Right ventricle myocardium inferior (tissue), 1 donor: ENCODE measurements around the gene PHLDA3. TPM values are rescaled to one million over a fixed set of nuclear protein-coding genes. Genes with fewer than 3 reads are reported as not detected.
A peak's percentile ranks its signal among the peaks of the same experiment; 100 is the strongest.
"Not testable (repeated sequence)": the region's sequence is repeated elsewhere in the genome, so short reads cannot be mapped to it uniquely, and the experiment has no call there.

Experiments
- ATAC-seq: fragments of 200-7000 bp; cut with Tn5 transposase; one replicate; pipeline ENCODE4 v1.9.1; 2020; ENCODE audit warnings: mild to moderate bottlenecking, moderate library complexity
- DNase-seq: peaks from one replicate; pipeline ENCODE4 v3.0.0; 2021; ENCODE audit errors: missing footprints
- intact Hi-C: fragments of 100-400 bp; cut with DNase I; formaldehyde crosslinking; loops from one replicate; pipeline ENCODE4 v1.11.0; 2022
- total RNA-seq: library from RNA; stranded (reverse); fragmentation: NEBNext Ultra II Directional; extraction: Animal tissue kit (Norgen Biotek cat#: 25700); gene quantifications from one replicate; pipeline ENCODE4 v1.2.1, GENCODE V29; 2021
- donor health status: DM: no; HTN: yes; CAD: no; lungs with severe emphysema.

PHLDA3 gene
- total RNA-seq, 1 donor from 2014 or later = 24.3 TPM

DNA sequence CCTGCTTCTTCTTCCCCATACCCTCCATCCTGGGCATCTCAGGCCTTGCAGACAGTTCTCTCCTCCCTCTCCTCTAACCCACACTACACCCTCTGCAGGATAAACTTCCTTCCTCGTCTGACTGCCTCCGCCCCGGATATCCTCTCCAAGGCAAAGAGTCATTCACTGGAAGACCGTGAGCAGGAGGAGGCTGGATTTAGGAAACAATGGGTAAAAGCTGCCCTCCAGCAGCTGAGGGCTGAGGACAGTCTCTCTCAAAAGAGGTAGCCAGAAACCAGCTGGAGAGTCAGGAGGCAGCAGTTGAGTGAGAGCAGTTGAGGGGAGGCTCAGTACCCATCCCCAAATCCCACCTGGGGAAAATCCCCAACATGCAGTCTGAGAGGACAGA lies 36.5 kb upstream of the PHLDA3 start:
- intact Hi-C loops = no loop called here
- DNase-seq (no peak), ATAC-seq (no peak)

DNA sequence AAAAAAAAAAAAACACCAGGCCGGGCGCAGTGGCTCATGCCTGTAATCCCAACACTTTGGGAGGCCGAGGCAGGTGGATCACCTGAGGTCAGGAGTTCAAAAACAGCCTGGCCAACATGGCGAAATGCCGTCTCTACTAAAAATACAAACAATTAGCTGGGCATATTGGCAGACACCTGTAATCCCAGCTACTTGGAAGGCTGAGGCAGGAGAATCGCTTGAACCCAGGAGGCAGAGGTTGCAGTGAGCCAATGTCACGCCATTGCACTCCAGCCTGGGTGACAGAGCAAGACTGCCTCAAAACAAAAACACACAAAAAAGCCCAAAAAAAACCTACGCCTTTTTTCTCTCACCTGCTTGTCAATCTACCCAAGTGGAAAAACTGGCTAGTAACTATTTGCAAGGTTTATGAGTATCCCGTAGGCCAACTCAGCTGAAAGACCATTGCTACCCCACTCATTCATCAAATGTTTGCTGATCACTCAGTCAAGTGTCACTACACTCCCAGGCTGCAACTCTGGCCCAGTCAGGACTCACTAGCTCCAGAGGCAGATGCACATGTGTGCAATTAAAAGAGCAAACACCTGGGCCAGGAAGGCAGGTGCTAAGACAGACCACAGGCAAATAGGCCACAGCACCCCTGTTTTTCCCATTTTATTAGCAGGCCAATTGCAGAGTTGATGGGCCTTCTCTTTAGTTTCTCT lies 36.0 kb upstream of the PHLDA3 start:
- DNase-seq = no peak
- ATAC-seq = no peak
- intact Hi-C loops = no loop called here

DNA sequence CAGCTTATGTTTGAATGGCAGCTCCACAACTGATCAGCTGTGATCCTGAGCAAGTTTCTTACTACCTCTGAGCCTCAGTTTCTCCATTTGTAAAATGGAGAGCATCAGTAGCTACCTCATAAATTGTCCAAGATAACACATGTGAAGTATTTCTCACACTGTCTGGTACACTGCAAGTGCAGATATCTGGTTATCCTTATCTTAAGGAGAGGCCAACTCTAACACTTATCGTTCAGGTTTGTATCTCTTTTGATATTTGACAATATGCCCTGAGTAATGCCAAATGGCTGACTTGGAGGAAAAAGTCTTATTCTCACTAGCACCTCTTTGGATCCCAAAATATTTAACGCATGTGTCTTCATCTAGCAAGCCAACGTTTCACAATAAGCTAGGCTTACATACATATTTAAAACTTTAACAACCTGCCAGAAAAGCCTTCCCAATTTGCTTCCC lies 35.2 kb upstream of the PHLDA3 start:
- DNase-seq = no peak
- intact Hi-C loops = no loop called here
- no peak for ATAC-seq

DNA sequence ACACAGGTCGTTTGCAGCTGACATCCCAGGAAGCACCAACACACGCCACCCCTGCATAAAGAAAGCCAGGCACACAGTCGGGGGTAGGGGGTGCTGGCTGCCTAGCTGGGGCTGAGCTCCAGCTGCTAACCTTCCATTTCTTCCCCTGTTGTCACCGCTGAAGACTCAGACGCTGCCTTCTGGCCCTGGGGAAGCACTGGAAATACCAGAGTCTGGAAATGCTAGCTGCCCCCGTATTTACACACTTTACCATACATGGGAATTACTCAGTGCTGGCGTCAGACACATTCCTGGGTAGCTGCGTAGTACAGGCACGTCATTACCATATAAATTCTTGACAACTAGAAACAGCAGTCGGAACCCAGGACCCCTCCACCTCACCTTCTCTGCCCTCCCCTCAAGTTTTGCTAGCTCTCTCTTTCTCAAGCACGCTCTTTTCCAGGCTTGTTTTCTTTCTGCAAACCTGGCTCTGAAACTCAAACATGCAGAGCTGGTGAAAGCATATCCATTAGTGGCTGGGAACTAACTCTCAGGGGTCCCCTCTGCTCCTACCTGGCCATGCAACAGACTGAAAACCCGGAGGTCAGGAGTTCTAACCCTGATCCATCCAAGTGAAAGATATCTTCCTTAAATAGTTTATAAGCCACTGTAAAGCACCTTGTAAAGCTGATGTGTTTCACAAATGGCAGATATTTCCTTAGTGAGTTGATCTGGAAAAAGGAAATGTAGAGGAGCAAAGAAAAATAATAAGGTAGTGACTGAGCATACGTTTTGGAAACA lies 34.6 kb upstream of the PHLDA3 start:
- intact Hi-C loops = no loop called here
- DNase-seq = no peak

GRCh38 chr1:201502511-201502857 lies 33.5 kb upstream of the PHLDA3 start:
- intact Hi-C loops = no loop called here
- ATAC-seq (no peak), DNase-seq (no peak)

More for the DNA sequence above, 34.6 kb upstream of the PHLDA3 start:
- ATAC-seq = no peak

DNA sequence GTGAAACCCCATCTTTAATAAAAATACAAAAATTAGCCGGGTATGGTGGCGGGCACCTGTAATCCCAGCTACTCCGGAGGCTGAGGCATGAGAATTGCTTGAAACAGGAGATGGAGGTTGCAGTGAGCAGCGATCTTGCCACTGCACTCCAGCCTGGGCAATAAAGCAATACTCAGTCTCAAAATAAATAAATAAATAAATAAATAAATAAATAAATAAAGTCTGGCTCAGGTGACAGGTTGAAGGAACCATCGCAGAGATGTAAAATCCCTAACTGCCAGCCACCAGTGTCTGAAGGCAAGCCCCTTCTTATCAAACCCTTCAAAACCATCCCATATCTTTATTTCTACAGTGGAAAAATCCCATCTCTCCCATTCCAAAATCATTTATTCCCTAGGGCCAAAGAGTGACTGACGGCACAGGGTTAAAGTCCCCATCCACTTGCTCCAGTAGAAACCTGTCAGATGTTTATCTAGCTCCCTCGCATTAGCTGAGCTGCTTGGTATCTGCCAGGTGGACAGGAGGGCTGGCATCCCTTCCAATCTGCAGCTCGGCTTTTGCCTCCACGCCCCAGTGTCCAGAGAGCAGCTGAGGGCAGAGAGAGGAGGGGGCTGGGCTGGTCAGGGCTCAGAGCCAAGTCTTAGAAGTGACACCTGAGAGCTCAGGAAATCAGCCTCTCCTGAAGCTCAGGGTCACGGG lies 33.0 kb upstream of the PHLDA3 start:
- ATAC-seq (no peak), DNase-seq (no peak)
- intact Hi-C loops = no loop called here

GRCh38 chr1:201501144-201501543 lies 32.2 kb upstream of the PHLDA3 start:
- intact Hi-C loops = no loop called here
- ATAC-seq (no peak), DNase-seq (no peak)

GRCh38 chr1:201500670-201501120 lies 31.7 kb upstream of the PHLDA3 start:
- DNase-seq (no peak), ATAC-seq (peak; percentile 54)

DNA sequence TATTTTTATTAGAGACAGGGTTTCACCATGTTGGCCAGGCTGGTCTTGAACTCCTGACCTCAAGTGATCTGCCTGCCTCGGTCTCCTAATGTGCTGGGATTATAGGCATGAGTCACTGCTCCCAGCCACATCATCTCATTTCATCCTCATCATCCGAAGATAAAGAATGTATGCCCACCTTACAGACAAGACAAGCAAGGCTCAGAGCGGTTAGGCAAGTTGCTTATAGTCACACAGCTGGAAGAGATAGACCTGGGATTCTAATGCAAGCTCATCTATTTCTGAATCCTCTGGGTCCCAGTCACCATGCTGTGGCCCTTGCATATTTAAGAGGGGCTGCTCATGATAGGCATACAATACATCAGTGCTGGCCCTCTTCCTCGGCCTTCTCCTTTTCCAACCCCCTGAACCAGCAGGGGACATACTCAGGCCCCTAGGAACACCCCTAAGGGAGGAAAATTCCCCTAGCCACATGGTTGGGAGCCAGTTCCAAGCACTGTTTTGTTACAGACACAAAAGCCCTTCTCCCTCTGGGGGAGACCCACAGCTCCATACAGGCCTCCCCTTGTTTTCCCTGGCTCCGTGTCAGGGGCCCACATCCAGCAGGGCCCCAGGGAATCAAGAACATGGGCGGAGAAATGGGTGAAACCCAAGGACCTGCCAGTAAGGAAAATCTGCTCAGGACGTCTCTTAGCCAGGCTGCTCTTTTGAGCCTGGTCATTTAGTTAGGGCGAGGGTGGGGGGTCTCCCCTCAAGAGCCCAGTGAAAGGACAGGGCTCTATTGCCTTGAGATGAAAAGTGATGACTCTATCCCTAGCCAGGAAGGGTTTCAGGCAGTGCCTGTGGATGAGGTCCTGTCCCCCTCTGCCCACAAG lies 31.0 kb upstream of the PHLDA3 start:
- intact Hi-C loops = no loop called here
- DNase-seq (peak; percentile 73), ATAC-seq (peak; percentile 60)

More at GRCh38 chr1:201500670-201501120, 31.7 kb upstream of the PHLDA3 start:
- intact Hi-C loops = no loop called here

DNA sequence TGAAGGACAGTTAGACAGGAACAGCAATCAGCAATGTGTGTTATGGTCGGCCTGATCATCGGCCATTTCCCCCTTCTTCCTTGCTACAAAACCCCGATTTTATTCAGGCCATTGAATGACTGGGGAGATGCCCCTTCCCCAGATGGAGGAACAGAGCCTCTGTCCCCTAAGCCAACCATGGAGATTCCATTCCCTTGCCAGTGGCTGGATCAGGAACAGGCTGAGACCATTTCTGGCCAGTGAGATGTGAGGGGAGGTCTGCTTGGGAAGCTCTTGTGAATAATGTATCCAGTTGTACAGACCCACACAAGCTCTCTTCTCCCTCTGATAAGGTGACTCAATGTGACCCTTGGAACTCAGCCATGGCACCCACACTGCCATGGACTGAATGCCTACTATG lies 30.2 kb upstream of the PHLDA3 start:
- DNase-seq (no peak), ATAC-seq (no peak)
- intact Hi-C loops = no loop called here

DNA sequence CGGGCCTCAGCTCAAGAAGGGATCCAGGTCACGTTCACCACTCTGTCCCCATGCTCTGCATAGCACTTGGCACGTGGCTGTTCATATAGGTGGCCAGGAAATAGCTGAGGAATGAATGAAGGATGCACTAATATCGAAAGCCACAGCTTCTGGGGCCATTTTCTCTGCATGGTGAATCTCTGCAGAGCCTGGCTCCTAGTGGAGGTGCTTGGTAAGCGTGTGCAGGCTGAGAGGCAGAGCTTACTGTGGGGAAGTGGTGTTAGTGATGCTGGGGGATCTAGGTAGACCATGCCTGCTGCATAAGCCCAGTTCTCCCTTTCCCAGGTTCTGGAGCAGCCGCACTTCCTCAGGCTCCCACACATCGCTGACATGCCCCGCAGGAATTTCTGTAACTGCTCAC lies 29.6 kb upstream of the PHLDA3 start:
- ATAC-seq (no peak), DNase-seq (no peak)
- intact Hi-C loops = no loop called here

- DNase-seq = no peak
- no peak for ATAC-seq
- intact Hi-C loops = no loop called here
Measured at GRCh38 chr1:201497935-201498509, 29.0 kb upstream of the PHLDA3 start.

- ATAC-seq (no peak), DNase-seq (no peak)
- intact Hi-C loops = loop anchor here (1.0 kb wide), 1 partner anchor 13 kb away; no protein-coding TSS in a partner anchor
Measured at GRCh38 chr1:201496296-201496690, 27.3 kb upstream of the PHLDA3 start.

- ATAC-seq = peak; percentile 73
- peak; percentile 91 for DNase-seq
Measured at GRCh38 chr1:201495551-201496295, 26.7 kb upstream of the PHLDA3 start.

GRCh38 chr1:201493757-201494617 lies 25.0 kb upstream of the PHLDA3 start:
- intact Hi-C loops = no loop called here
- ATAC-seq (peak; percentile 51), DNase-seq (no peak)

More at GRCh38 chr1:201495551-201496295, 26.7 kb upstream of the PHLDA3 start:
- intact Hi-C loops = loop anchor here (1.0 kb wide), 1 partner anchor 12 kb away; no protein-coding TSS in a partner anchor

DNA sequence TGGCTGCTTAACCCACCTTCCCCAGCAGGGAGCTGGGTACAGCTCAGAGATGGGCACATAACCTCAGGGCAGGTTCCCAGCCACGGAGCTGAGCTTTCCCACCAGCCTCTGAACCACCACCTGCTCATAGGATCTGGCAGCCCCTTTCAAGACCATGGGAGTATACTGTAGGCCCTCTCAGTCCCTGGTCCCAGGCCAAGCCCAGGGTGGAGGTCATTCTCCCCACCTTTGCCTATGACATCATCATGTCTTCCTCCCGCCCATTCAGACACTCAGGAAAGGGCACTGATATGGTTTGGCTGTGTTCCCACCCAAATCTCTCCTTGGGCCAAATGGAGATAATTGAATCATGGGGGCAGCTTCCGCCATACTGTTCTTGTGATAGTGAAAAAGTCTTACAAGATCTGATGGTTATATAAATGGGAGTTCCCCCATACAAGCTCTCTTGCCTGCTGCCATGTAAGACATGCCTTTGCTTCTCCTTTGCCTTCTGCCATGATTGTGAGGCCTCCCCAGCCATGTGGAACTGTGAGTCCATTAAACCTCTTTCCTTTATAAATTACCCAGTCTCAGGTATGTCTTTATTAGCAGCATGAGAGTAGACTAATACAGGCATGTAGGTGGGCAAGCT lies 24.2 kb upstream of the PHLDA3 start:
- ATAC-seq, DNase-seq, intact Hi-C loops: not testable (repeated sequence)
